Adrenal gland (tissue), 12 donors: Measurements from ENCODE around the gene PHF2. TPM values are rescaled to one million over a fixed set of nuclear protein-coding genes. Genes with fewer than 3 reads are reported as not detected.

Experiments
- DNase-seq, 7 donors: peaks; one replicate each; pipeline ENCODE4 v3.0.0-alpha.2; 2019 to 2020
- H3K27ac ChIP-seq, 5 donors: fragments of 200-600 bp; sonication (generic) in 4 of 5; 1 replicate in 3 of 5; 2 replicates in 2 of 5; pipeline versions ENCODE4 v1.5.1 to v1.8.0; 2016 to 2020; ENCODE audit warnings: mild to moderate bottlenecking in 1 of 5
- H3K27me3 ChIP-seq: fragments of 200-600 bp; 2 replicates; pipeline ENCODE4 v1.8.0; 2021
- H3K36me3 ChIP-seq, 2 donors: fragments of 200-600 bp; replicated peaks in 1 of 2; 1 replicate in 1 of 2; 2 replicates in 1 of 2; pipeline versions ENCODE4 v1.5.1 to v1.8.0; 2018 to 2022
- H3K4me1 ChIP-seq, 2 donors: fragments of 200-600 bp; replicated peaks in 1 of 2; 1 replicate in 1 of 2; 2 replicates in 1 of 2; pipeline versions ENCODE4 v1.5.1 to v1.8.0; 2018 to 2021
- H3K4me3 ChIP-seq, 4 donors: fragments of 200-600 bp; sonication (generic) in 3 of 4; one replicate each; pipeline ENCODE4 v1.5.1; 2016 to 2018
- H3K9me3 ChIP-seq, 3 donors: fragments of 200-600 bp; sonication (generic) in 1 of 3; replicated peaks in 1 of 3; 1 replicate in 2 of 3; 2 replicates in 1 of 3; pipeline versions ENCODE4 v1.5.1 to v1.8.0; 2016 to 2021
- POLR2A ChIP-seq, 2 donors: fragments of 450-650 bp; IDR thresholded peaks; one replicate each; pipeline ENCODE4 v1.6.1; 2017; ENCODE audit warnings: antibody characterized with exemption in 2 of 2, mild to moderate bottlenecking in 2 of 2, moderate library complexity in 1 of 2
- WGBS, 4 donors: extraction: QIAGEN DNeasy Blood & Tissue Kit in 2 of 4; methylation state at CpG; one replicate each; pipeline versions ENCODE4 v1.1.5 to v1.1.7; 2013 to 2017; 5-methylcytosine and 5-hydroxymethylcytosine counted together
- intact Hi-C, 2 donors: fragments of 100-400 bp; cut with DNase I; formaldehyde crosslinking; loops; one replicate each; pipeline versions ENCODE4 v1.14.1 to v1.15.0; 2022 to 2023
- polyA plus RNA-seq, 3 donors: library from polyadenylated mRNA; stranded (reverse); fragments of 200-250 nt in 2 of 3; fragments of 350-450 nt in 1 of 3; fragmentation: Illumina TruSeq in 1 of 3; extraction: RNeasy Lipid Tissue Mini Kit (QIAGEN cat#74804) in 1 of 3; gene quantifications; one replicate each; pipeline ENCODE4 v1.2.3, GENCODE V29; 2013 to 2014
- total RNA-seq, 9 donors: library from RNA; depleted of rRNA in 4 of 9; stranded (reverse); fragments of >200 nt in 4 of 9; fragments of 120-200 nt in 1 of 9; fragmentation: NEBNext Ultra II Directional in 1 of 9; extraction: Animal tissue kit (Norgen Biotek cat#: 25700) in 1 of 9; gene quantifications; one replicate each; pipeline versions ENCODE4 v1.1.0 to v1.2.4, GENCODE V29; 2013 to 2023
- TF ChIP-seq, protein P1 (sequence below), 6 experiments: fragments of 450-650 bp in 4 of 6; fragments of 200-600 bp in 2 of 6; sonication (generic) in 1 of 6; IDR thresholded peaks; 1 replicate in 5 of 6; 2 replicates in 1 of 6; pipeline versions ENCODE4 v1.5.1 to v1.8.0; 2016 to 2021; ENCODE audit warnings: antibody characterized with exemption in 6 of 6, mild to moderate bottlenecking in 2 of 6, moderate library complexity in 1 of 6
- donor health status: healthy with polysubstance abuse.
- donor health status: Bipolar disorder and iron deficiency.
- donor health status: DM: yes; HTN: yes; CAD: no.
- donor health status: DM: no; HTN: no; CAD: no.
- donor health status: DM: no; HTN: no; CAD: no.
- donor health status: DM: yes; HTN: yes; CAD: no.

Gene PHF2
- total and polyA plus RNA-seq, 12 donors = 11.0 to 37.6 (median 22.0) TPM

DNA sequence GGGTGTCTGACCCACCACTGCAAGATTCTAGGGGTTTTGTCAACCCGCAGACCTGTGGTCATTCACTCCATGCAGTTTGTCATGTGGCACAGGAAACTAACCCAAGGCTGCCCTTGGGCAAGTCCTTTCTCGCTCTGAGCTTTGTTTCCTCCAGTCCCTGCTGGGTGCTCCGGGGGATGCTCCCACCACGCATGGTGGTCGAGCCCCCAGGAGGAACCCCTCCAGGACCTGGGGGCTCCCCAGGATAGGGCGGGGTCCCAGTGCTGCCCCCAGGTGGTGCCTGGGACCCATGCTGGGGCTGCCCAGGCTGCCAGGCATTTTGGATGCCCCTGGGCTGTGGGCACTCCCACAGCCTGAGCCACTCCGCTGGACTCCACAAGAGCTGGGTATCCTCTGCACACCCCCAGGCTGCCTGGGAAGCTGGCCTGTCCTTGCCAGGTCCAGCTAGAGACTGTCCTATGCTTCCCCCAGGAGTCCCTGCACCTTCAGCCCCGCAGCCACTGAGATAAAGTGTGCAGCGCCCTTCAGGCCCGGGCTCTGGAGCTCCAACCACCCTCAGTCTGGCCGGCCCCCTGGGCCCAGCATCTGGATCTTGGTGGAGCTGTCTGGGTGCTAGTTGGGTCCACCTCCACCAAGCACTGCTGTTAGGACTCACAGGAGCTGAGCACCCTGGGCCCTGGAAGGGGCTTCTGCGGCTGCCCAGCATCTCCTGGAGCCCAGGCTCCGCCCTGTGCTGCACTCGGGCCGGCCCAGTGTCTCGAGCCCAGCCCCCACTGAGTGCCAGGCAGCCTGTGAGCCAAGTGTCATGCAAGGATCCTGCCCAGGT, 104.3 kb downstream of the PHF2 start:
- DNase-seq = peak in 5 of 7 donors; percentile 5 to 31 (median 13)
- Histone ChIP-seq H3K36me3 (peaks cover 0 to 20% of the 10 kb centered on the region in 2 donors), H3K4me1 (no peaks in the 10 kb centered on the region), H3K9me3 (no peaks in the 10 kb centered on the region), H3K4me3 (no peak overlapping the region), H3K27ac (no peak overlapping the region), H3K27me3 (no peaks in the 10 kb centered on the region)
- intact Hi-C loops = loop anchor here (5.0 to 10.0 kb wide), 2 partner anchors 282 to 534 kb away; no protein-coding TSS in a partner anchor
- 65 to 80% (median 72%) methylated on average over 1 to 16 of the region's 16 CpGs for WGBS, 4 donors
- TF ChIP-seq, protein P1, sequence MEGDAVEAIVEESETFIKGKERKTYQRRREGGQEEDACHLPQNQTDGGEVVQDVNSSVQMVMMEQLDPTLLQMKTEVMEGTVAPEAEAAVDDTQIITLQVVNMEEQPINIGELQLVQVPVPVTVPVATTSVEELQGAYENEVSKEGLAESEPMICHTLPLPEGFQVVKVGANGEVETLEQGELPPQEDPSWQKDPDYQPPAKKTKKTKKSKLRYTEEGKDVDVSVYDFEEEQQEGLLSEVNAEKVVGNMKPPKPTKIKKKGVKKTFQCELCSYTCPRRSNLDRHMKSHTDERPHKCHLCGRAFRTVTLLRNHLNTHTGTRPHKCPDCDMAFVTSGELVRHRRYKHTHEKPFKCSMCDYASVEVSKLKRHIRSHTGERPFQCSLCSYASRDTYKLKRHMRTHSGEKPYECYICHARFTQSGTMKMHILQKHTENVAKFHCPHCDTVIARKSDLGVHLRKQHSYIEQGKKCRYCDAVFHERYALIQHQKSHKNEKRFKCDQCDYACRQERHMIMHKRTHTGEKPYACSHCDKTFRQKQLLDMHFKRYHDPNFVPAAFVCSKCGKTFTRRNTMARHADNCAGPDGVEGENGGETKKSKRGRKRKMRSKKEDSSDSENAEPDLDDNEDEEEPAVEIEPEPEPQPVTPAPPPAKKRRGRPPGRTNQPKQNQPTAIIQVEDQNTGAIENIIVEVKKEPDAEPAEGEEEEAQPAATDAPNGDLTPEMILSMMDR (IDR thresholded peaks at IDR 0.05) = no peak
- no peak for TF ChIP-seq POLR2A (IDR thresholded peaks at IDR 0.05)

DNA sequence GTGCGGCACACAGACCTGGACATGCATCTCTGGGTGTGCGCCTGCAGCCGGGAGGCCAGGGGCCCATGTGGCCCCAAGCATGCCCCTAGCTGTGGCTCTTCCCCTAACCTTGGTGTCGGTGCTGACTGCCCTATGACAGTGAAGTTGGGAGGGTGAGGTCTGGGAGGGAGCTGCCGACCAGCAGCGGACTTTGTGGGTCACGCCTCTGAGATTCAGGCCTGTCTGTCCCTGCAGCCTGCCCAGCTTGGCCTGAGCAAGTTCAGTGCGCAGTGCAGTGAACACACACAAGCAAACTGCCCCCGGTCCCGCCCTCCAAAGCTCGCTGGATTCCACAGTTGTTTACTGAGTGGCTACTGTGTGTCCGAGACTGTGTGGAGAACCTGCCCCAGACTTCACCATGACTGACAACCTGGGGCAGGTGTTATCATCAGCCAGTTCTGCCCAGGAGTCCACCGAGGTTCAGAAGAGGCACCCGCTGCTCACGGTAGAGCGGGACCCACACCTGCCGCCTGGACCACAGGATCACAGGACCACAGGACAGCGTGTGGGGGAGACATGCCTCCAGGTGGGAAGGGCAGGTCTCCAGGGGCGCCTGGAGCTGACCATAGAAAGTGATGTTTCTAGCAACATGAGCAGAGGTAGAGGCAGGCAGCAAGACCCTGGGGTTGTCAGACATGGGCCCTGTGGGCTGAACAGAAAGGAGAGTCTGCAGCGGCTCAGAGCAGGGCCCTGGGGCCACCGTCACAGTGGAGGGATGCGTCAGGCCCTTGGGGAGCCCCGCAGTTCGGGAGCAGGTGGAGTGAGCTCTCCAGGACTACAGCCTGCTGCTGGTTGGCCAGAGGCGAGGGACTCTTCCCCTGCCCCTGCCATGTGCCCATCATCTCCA, 105.1 kb downstream of the PHF2 start:
- DNase-seq = peak in 5 of 7 donors; percentile 5 to 35 (median 12)
- 66 to 75% (median 69%) methylated on average over 16 to 25 of the region's 25 CpGs for WGBS, 4 donors
- no peaks in the 10 kb centered on the region for H3K9me3 ChIP-seq
- H3K36me3 ChIP-seq = peaks cover 0 to 19% of the 10 kb centered on the region in 2 donors
- intact Hi-C loops = loop anchor here (1.0 to 10.0 kb wide), 3 partner anchors 281 to 533 kb away; no protein-coding TSS in a partner anchor
- H3K27me3 ChIP-seq = no peaks in the 10 kb centered on the region
- H3K27ac ChIP-seq = no peak overlapping the region
- TF ChIP-seq POLR2A (IDR thresholded peaks at IDR 0.05) = no peak
- TF ChIP-seq, protein P1 (IDR thresholded peaks at IDR 0.05) = no peak
- H3K4me3 ChIP-seq = no peak overlapping the region
- H3K4me1 ChIP-seq = no peaks in the 10 kb centered on the region

DNA sequence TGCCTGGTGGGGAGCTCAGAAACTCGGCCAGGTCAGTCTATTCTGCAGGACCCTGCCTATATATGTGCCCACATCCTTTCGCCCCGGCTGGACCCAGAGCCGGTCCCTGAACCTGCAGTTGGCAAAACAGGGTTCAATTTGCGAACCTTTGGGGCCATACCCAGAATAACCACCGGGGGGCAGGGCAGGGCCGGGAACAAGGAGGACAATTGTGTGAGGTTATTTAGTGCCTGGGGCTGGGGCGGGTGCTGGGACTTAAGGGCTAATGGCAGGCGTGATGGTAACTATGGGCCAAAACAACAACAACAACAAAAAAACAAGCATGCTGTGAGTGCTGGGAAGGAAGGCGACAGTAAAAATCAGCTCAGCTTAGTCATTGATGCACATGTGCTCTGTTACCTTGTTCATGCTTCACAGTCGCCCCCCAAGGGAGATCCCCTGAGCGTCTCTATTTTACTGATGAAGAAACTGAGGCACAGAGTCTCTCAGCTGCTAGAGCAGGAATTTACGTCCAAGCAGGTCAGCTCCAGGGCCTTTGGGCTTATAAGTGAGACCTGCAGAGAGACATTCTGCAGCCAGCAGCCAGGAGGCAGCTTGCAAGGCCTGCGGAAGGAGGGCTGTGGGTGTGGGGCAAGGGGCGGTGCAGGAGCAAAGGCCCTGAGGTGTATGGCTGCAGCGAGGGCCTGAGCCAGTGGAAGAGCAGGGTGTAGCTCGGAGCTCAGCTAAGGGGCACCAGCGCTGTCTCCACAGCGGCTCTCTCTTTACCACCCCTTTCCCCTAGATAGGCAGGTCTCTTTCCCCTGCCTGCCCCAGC, 106.0 kb downstream of the PHF2 start:
- 39 to 43% (median 39%) methylated on average over 16 to 19 of the region's 19 CpGs for WGBS, 4 donors
- TF ChIP-seq, protein P1 (IDR thresholded peaks at IDR 0.05) = peak; percentile 68 to 88 (median 80)
- no peak for TF ChIP-seq POLR2A (IDR thresholded peaks at IDR 0.05)
- no peaks in the 10 kb centered on the region for H3K4me1 ChIP-seq
- DNase-seq = peak; percentile 55 to 82 (median 68)
- H3K27me3 ChIP-seq = no peaks in the 10 kb centered on the region
- intact Hi-C loops = loop anchor here (1.0 to 10.0 kb wide), 3 partner anchors 280 to 532 kb away; no protein-coding TSS in a partner anchor
- no peaks in the 10 kb centered on the region for H3K9me3 ChIP-seq
- peaks cover 0 to 11% of the 10 kb centered on the region in 2 donors for H3K36me3 ChIP-seq
- H3K27ac ChIP-seq = no peak overlapping the region
- no peak overlapping the region for H3K4me3 ChIP-seq
